GM12872 (cell line): Measurements from ENCODE around the gene TNFSF15.

Experiments used
- TF ChIP-seq, protein P1 (sequence below): IDR thresholded peaks from 3 replicates; pipeline ENCODE4 v1.5.1; 2011; ENCODE audit warnings: low read depth, mild to moderate bottlenecking, low read length, moderate library complexity; ENCODE audit not compliant: insufficient read depth

The TNFSF15 gene

DNA sequence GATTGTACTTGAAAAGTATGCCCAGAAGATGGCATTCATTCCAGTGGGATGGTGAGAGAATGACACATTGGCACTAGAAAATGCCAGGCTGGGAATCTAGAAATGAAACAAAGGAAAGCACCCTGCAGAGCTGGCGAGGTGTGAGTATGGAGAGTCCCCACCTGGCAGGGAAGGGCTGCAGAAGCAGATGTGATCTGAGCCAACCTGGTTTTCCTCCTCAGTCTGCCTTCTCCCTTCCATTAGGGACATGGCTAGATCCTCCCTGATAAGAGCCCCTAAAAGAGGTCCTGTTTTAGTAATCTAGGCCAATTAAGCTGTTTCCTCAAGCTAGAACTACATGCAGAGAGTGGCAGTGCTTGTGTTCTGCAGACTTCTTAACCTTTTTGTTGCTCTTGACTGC is 24.7 kb upstream of the TNFSF15 start:
- TF ChIP-seq, protein P1, sequence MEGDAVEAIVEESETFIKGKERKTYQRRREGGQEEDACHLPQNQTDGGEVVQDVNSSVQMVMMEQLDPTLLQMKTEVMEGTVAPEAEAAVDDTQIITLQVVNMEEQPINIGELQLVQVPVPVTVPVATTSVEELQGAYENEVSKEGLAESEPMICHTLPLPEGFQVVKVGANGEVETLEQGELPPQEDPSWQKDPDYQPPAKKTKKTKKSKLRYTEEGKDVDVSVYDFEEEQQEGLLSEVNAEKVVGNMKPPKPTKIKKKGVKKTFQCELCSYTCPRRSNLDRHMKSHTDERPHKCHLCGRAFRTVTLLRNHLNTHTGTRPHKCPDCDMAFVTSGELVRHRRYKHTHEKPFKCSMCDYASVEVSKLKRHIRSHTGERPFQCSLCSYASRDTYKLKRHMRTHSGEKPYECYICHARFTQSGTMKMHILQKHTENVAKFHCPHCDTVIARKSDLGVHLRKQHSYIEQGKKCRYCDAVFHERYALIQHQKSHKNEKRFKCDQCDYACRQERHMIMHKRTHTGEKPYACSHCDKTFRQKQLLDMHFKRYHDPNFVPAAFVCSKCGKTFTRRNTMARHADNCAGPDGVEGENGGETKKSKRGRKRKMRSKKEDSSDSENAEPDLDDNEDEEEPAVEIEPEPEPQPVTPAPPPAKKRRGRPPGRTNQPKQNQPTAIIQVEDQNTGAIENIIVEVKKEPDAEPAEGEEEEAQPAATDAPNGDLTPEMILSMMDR, result no peak

DNA sequence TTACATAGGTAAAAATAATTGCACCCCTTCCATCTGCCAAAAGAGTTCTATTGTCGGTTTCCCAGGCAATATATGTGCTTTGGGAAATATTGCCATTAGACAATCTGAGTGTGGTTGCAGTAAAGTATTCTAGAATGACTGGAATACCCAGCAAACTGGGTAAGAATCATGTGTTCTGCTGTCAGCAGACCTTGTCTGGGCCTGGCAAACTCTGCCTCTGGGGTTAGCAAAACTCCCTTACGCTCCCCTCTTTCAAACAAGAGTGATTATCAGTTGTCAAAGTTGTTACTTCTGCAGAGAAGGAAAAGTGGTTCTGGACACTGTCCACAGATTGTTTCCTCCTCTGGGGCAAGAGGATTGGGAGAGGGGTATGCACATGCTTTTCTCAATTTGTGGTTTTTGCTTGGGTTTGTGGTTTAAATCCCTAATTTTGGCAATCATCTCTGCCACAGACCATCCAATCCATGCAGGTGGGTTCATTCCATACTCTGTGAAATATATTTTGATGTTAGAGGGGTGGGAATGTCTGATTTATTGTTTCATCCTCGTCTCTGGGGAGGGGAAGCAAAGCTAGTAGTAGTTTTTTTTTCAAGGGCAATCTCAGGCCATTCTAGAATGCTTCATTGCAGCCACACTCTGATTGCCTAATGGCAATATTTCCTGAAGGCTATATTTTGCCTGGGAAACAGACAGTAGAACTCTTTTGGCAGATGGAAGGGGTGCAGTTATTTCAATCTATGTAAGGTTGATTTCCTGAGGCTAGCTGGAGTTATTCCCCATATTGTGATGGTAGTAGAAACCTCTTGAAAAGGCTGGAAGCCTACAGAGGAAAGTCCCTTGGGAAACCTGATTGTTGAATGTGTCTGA is 24.0 kb upstream of the TNFSF15 start:
- TF ChIP-seq, protein P1, result no peak

DNA sequence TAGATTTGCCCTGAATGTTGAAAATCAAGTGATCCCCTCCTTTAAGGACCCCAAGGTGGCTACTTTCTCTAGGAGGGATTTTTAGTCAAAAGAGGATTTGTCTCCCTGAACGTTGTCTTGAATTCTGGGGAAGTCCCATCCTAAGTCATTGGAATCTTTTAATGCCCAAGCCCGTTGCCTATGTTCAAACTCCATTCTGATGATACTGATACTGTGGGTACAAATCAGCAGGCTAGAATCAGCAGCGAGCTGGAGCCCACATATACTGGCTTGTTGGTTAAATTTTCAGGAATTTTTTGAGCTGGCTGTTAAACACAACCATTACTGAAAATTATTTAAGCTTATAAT is 22.4 kb upstream of the TNFSF15 start:
- TF ChIP-seq, protein P1, result no peak

DNA sequence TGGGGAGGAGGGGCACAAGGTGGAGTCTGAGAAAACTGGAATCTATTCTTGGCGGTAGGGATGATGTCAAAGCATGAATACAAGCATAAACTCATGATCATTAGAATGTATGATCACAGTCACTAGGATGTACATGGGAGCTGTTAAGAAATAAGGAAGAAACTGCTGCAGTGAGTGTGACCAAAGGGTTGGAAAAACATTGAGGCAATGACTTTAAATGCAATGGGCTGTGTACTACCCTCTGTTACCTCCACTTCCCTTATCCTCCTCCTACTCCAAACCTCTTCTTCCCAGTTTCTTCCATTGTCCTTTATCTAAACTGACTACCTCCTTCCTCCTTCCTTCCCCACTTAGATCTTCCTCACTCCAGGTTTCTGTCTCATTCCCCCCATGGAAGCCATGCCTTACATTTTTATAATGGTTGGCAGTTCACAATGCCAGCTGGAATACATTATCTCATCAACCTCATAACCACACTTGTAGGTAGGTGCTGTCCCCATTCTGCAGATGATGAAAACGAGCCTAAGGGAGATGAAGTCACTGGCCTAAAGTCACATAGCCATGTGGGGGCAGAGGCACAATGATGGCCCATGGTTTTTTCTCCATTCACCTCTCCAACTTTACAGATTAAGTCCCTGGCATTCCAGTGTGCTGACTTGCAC is 21.9 kb upstream of the TNFSF15 start:
- TF ChIP-seq, protein P1, result no peak

DNA sequence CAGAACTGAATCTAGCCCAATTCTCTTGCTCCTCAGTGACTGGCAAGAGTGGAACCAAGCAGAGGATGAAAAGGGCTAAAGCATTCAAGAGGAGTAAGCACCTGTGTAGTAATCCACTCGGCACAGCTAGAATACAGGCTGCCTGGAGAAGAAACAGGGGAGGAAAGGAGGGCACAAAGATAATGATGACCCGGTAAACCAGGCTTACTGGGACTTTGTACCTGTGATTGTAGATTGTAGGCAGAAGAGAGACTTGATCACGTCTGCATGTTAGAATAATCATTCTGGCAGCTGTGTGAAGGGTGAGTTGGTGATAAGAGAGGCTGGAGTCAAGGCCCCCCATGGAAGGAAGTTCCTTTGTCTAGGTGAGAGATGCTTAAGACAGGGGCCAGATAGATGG is 20.6 kb upstream of the TNFSF15 start:
- TF ChIP-seq, protein P1, result no peak

DNA sequence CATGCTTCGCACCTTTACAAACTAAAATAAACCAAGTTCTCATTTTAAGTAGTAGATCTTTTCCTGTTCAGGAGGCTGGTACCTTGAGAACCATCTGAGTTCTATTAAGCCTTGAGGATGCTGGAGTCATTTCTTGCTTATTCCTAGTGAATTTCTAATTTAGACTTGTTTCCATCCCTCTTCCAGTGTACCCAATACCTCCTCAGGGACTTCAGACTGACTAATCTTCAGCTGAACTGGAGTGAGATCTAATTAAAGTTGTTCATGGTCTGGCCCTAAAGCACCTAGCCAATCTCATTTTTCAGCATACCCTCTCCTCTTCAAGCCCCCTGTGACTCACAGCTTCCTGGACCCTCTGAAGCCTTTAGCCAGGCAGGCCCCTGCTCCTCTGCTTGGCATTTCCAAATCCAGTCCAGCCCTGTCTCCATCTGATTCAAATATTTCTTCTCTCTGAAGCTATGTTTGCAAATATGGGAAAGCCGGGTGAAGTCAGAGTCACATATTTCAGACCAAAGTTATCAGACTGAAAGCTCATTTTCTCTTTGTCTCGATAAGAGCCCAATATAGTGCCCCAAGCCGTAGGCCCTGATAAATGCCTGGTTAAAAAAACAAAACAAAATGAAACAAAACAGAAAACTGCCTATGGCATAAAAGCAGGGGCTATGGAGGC is 19.4 kb upstream of the TNFSF15 start:
- TF ChIP-seq, protein P1, result no peak

DNA sequence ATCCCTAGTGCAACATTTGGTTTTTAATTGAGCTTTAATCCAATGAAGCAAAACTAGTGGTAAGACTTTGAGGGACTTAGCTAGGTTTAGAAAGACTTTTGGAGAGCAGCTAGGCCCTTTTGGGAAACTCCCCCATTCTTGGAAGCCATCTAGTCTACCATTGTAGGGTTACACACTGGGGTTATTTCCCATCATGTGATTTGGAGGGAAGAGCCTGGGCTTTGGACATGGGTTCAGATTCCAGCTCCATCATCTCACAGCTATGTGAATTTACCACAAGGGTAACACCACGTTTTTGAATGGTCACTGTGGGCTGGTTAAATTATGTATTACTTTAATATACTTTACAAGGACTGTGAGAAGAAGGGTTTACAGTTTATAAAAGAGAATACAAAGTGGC is 18.3 kb upstream of the TNFSF15 start:
- TF ChIP-seq, protein P1, result no peak
